Subcutaneous adipose tissue (tissue), 4 donors: ENCODE data around the gene NBEAL2. TPM values are rescaled to one million over a fixed set of nuclear protein-coding genes. Genes with fewer than 3 reads are reported as not detected.

ENCODE experiments used
- CTCF ChIP-seq: fragments of 450-650 bp; IDR thresholded peaks from one replicate; pipeline ENCODE4 v1.5.1; 2016; ENCODE audit warnings: low read depth, mild to moderate bottlenecking, control low read depth, antibody characterized with exemption, moderate library complexity
- total RNA-seq, 4 donors: library from RNA; depleted of rRNA; stranded (reverse); fragments of >200 nt; gene quantifications; one replicate each; pipeline ENCODE4 v1.1.0, GENCODE V29; 2016

The NBEAL2 gene
- total RNA-seq, 4 donors from 2014 or later: 13.4 to 62.2 (median 23.6) TPM

- no peak for TF ChIP-seq CTCF
Measured at GRCh38 chr3:46990573-46991374, 11.3 kb downstream of the NBEAL2 start.

GRCh38 chr3:46991406-46992165 lies 12.1 kb downstream of the NBEAL2 start:
- no peak for TF ChIP-seq CTCF

DNA sequence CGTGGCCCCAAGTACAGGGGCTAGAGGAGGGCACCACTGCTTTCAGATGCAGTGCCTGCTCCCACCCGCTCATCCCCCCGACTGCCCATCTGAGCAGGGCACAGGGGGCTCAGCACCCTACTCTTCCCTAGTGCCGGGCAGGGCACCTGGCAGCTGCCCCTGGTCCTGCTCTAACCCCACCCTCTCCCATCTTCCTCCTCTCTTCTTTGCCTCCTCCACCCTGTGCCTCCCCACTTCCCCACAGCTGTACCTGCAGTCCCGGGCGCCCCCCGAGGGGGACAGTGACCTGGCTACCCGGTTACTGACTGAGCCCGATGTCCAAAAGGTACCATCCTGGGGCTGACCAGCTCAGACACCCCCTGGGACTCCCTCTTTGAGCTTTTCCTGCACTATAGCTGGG lies 12.8 kb downstream of the NBEAL2 start:
- no peak for TF ChIP-seq CTCF

DNA sequence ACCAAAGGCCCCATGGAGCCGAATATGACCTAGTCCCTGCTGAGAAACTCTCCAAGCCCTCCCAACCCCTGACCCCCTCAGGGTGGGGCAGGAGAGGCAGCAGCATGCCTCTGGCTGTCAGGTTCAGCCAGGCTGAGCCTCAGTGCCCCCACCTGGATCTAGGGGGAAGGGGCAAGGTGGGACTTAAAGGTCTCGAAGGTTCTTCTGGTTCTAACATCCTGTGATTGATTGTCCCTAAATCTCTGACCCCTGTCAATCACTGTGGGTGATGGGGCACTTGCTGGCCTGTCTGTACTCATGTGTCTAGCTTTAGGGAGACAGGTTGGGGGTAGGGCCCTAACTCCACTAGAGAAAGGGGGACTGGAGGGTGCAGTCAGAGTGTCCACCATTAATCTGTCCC lies 13.8 kb downstream of the NBEAL2 start:
- no peak for TF ChIP-seq CTCF

DNA sequence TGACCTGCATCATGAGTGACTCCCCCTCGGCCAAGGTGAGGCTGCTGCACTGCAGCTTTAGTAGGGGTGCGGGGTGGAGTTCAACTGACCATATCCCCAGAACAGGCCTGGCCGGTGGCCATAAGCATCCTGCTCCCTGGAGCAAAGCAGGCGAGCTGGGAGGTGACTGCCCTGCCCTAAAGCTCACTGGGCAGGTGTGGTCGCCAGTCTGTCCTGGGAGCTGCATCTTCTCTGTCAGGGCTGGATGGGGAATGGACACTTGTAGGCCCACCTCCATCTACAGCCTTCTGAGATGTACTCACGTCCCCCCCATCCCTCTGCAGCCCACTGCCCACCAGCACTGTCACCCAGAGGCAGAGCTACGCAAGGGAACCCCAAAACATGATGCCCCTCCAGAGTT lies 14.5 kb downstream of the NBEAL2 start:
- TF ChIP-seq CTCF: no peak

GRCh38 chr3:46994801-46995731 lies 15.6 kb downstream of the NBEAL2 start:
- TF ChIP-seq CTCF: no peak
